H1 (cell line): Measurements from ENCODE around the gene OAT. TPM values are rescaled to one million over a fixed set of nuclear protein-coding genes. Genes with fewer than 3 reads are reported as not detected.

ENCODE experiments used
- JUND ChIP-seq: IDR thresholded peaks from 2 replicates; pipeline ENCODE4 v1.6.1; 2011; ENCODE audit warnings: mild to moderate bottlenecking, improper control_type of control experiment, low read length
- RNF2 ChIP-seq: fragments of 200-900, 300-1000 bp; sonication (generic); IDR thresholded peaks from 2 replicates; pipeline ENCODE4 v1.7.1; 2016; ENCODE audit warnings: borderline replicate concordance, low read depth, mild to moderate bottlenecking, antibody characterized with exemption, low read length; ENCODE audit not compliant: poor library complexity, severe bottlenecking; ENCODE audit errors: missing control alignments
- SIRT6 ChIP-seq: IDR thresholded peaks from one replicate; pipeline ENCODE4 v1.7.1; 2012; ENCODE audit warnings: low read length, inconsistent platforms
- polyA plus RNA-seq, 7 experiments: library from polyadenylated mRNA; depleted of rRNA in 3 of 7; stranded (reverse) in 5 of 7; unstranded in 2 of 7; fragments of >200 nt in 5 of 7; fragments of 200-250 nt in 2 of 7; gene quantifications; 1 replicate in 5 of 7; 2 replicates in 1 of 7; 4 replicates in 1 of 7; pipeline versions ENCODE4 v1.2.1 to v1.2.3, GENCODE V29; 2011 to 2013; ENCODE audit warnings: missing spikeins in 2 of 7, mixed read lengths in 2 of 7
- total RNA-seq: library from RNA; stranded (reverse); fragmentation: NEBNext Ultra II Directional; extraction: Animal tissue kit (Norgen Biotek cat#: 25700); gene quantifications from 2 replicates; pipeline ENCODE4 v1.2.1, GENCODE V29; 2021
- TF ChIP-seq, protein P1 (sequence below): IDR thresholded peaks from 2 replicates; pipeline ENCODE4 v1.6.1; 2011; ENCODE audit warnings: low read depth, mild to moderate bottlenecking, low read length; ENCODE audit not compliant: insufficient read depth
- TF ChIP-seq, protein P2 (sequence below): IDR thresholded peaks from 2 replicates; pipeline ENCODE4 v1.6.1; 2012; ENCODE audit warnings: low read length, inconsistent platforms

The OAT gene
- total and polyA plus RNA-seq, 2 of the 8 experiments (the other 6 are each of a cell fraction or from before 2014, with no cell fraction given): 67.8 to 121 TPM

DNA sequence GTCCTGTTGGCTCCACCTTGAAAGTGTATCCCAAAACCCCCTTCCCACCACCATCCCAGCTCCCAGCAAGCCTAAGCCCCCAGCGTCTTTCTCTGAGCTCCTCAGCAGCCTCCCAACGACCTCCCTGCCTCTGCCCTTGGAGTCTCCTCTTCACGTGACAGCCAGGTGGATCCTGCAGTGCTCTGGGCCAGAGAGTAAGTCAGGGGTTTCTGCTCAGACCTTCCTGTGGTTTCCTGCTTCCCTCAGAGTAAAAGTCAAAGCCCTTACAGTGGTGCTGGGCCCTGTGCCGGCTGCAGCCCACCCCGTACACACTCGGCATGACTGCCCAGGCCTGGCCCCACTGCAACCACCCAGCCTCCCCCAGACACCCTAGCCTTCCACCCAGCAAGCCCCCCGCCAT lies 51.9 kb downstream of the OAT start (continued):
- TF ChIP-seq JUND: no peak
- TF ChIP-seq, protein P1, sequence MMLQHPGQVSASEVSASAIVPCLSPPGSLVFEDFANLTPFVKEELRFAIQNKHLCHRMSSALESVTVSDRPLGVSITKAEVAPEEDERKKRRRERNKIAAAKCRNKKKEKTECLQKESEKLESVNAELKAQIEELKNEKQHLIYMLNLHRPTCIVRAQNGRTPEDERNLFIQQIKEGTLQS: no peak
- TF ChIP-seq, protein P2, sequence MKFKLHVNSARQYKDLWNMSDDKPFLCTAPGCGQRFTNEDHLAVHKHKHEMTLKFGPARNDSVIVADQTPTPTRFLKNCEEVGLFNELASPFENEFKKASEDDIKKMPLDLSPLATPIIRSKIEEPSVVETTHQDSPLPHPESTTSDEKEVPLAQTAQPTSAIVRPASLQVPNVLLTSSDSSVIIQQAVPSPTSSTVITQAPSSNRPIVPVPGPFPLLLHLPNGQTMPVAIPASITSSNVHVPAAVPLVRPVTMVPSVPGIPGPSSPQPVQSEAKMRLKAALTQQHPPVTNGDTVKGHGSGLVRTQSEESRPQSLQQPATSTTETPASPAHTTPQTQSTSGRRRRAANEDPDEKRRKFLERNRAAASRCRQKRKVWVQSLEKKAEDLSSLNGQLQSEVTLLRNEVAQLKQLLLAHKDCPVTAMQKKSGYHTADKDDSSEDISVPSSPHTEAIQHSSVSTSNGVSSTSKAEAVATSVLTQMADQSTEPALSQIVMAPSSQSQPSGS: no peak
- no peak for TF ChIP-seq SIRT6
- TF ChIP-seq RNF2: no peak
